Small intestine (tissue), 7 donors: ENCODE data around the gene NKX6-2. TPM values are rescaled to one million over a fixed set of nuclear protein-coding genes. Genes with fewer than 3 reads are reported as not detected.

ENCODE experiments used
- DNase-seq, 2 donors: peaks; one replicate each; pipeline versions ENCODE4 v3.0.0 to v3.0.0-alpha.2; 2013
- FAIRE-seq: peaks from 2 replicates; lab custom pipeline; 2012; peaks lifted over from hg19 to GRCh38; lab: Jason Lieb, UNC
- H3K27ac ChIP-seq, 3 donors: one replicate each; pipeline ENCODE4 v1.5.1; 2013; ENCODE audit warnings: low read length in 2 of 3, mild to moderate bottlenecking in 2 of 3, control low read depth in 1 of 3, inconsistent platforms in 1 of 3, low read depth in 1 of 3, moderate library complexity in 1 of 3
- H3K27me3 ChIP-seq, 3 donors: one replicate each; pipeline ENCODE4 v1.6.1; 2013; ENCODE audit warnings: low read length in 3 of 3, inconsistent platforms in 1 of 3; ENCODE audit not compliant: control insufficient read depth in 3 of 3, insufficient read depth in 3 of 3
- H3K36me3 ChIP-seq, 3 donors: one replicate each; pipeline ENCODE4 v1.6.1; 2013; ENCODE audit warnings: low read length in 3 of 3, inconsistent platforms in 1 of 3, low read depth in 1 of 3, mild to moderate bottlenecking in 1 of 3, moderate library complexity in 1 of 3; ENCODE audit not compliant: control insufficient read depth in 3 of 3, insufficient read depth in 2 of 3
- H3K4me1 ChIP-seq, 3 donors: one replicate each; pipeline ENCODE4 v1.6.1; 2013; ENCODE audit warnings: low read length in 2 of 3, inconsistent platforms in 1 of 3, low read depth in 1 of 3, mild to moderate bottlenecking in 1 of 3, moderate library complexity in 1 of 3; ENCODE audit not compliant: control insufficient read depth in 3 of 3, insufficient read depth in 2 of 3
- H3K4me3 ChIP-seq, 3 donors: one replicate each; pipeline ENCODE4 v1.5.1; 2013; ENCODE audit warnings: low read length in 3 of 3, control low read depth in 1 of 3, inconsistent platforms in 1 of 3, low read depth in 1 of 3, mild to moderate bottlenecking in 1 of 3, moderate library complexity in 1 of 3
- H3K9me3 ChIP-seq, 2 donors: one replicate each; pipeline ENCODE4 v1.6.1; 2013; ENCODE audit warnings: low read depth in 1 of 2, low read length in 1 of 2; ENCODE audit not compliant: control insufficient read depth in 2 of 2, insufficient read depth in 1 of 2
- WGBS, 3 donors: extraction: QIAGEN DNeasy Blood & Tissue Kit; methylation state at CpG; one replicate each; pipeline ENCODE4 v1.1.7; 2013; 5-methylcytosine and 5-hydroxymethylcytosine counted together
- polyA plus RNA-seq, 4 donors: library from polyadenylated mRNA; stranded (reverse) in 3 of 4; unstranded in 1 of 4; fragments of 200-250 nt in 3 of 4; fragments of 120-200 nt in 1 of 4; gene quantifications; one replicate each; pipeline versions ENCODE4 v1.2.1 to v1.2.3, GENCODE V29; 2013
- donor health status: healthy with polysubstance abuse.
- donor health status: control.
- donor health status: control.
- donor health status: Bipolar disorder and iron deficiency.
- donor health status: healthy.

NKX6-2 gene
- polyA plus RNA-seq, 4 donors, result 0.03 to 0.07 TPM; not detected in 2

DNA sequence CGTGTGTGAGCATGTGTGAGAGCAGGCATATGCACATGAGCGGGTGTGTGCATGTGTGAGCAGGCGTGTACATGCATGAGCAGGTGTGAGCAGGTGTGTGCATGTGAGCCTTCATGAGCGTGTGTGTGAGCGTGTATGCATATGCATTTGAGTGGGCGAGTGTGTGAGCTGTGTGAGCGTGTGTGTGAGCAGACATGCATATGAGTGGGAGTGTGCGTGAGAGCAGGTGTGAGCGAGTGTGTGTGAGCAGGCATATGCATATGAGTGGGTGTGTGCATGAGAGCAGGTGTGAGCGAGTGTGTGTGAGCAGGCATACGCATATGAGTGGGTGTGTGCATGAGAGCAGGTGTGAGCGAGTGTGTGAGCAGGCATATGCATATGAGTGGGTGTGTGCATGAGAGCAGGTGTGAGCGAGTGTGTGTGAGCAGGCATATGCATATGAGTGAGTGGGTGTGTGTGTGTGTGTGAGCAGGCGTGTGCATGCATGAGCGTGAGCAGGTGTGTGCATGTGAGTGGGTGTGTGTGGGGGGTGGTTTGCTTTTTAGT lies 30.7 kb downstream of the NKX6-2 start:
- FAIRE-seq (no peak), DNase-seq (no peak)
- H3K27me3 ChIP-seq, result no peaks in the 10 kb centered on the region
- peaks cover 3 to 63% (median 10%) of the 10 kb centered on the region in 3 donors for H3K36me3 ChIP-seq
- H3K4me3 ChIP-seq, result no peak overlapping the region
- WGBS, 3 donors, result 97 to 98% (median 97%) methylated on average over 15 of the region's 15 CpGs
- H3K27ac ChIP-seq, result no peak overlapping the region
- H3K4me1 ChIP-seq, result no peaks in the 10 kb centered on the region
- peaks cover 0 to 18% of the 10 kb centered on the region in 2 donors for H3K9me3 ChIP-seq

- 92 to 95% (median 94%) methylated on average over 18 of the region's 18 CpGs for WGBS, 3 donors
Measured at GRCh38 chr10:132754071-132754470, 31.9 kb downstream of the NKX6-2 start.

GRCh38 chr10:132753596-132753995 lies 32.4 kb downstream of the NKX6-2 start:
- H3K4me1 ChIP-seq, result no peaks in the 10 kb centered on the region
- FAIRE-seq, result no peak
- H3K27me3 ChIP-seq, result no peaks in the 10 kb centered on the region
- H3K27ac ChIP-seq, result no peak overlapping the region
- peaks cover 0 to 18% of the 10 kb centered on the region in 2 donors for H3K9me3 ChIP-seq
- WGBS, 3 donors, result 91 to 94% (median 91%) methylated on average over 15 of the region's 15 CpGs
- H3K4me3 ChIP-seq, result no peak overlapping the region
- no peak for DNase-seq
- peaks cover 3 to 66% (median 10%) of the 10 kb centered on the region in 3 donors for H3K36me3 ChIP-seq

More at GRCh38 chr10:132754071-132754470, 31.9 kb downstream of the NKX6-2 start:
- no peak for FAIRE-seq
- no peak for DNase-seq
- peaks cover 0 to 18% of the 10 kb centered on the region in 2 donors for H3K9me3 ChIP-seq
- H3K36me3 ChIP-seq, result peaks cover 3 to 66% (median 10%) of the 10 kb centered on the region in 3 donors
- no peaks in the 10 kb centered on the region for H3K4me1 ChIP-seq
- H3K4me3 ChIP-seq, result no peak overlapping the region
- no peaks in the 10 kb centered on the region for H3K27me3 ChIP-seq
- H3K27ac ChIP-seq, result no peak overlapping the region

DNA sequence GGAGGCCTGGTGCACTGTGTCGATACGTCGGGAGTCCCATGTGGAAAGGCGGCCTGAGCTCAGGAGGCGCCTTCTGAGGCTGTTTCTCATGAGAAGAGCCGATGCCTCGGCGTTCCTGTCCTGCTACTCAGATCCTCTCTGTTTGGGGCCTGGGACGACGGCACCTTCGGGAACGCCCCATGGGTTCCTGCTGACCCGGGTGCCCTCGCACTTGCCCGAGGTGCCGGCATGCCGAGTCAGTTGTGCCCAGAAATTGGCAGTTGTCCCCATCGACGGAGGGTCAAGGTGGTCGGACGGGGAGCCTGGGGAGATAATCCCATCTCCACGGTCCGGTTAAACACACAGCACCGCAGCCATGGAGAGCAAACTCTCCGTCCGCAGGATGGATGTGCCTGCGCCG lies 33.0 kb downstream of the NKX6-2 start:
- no peak for FAIRE-seq
- H3K36me3 ChIP-seq, result peaks cover 3 to 66% (median 10%) of the 10 kb centered on the region in 3 donors
- no peak overlapping the region for H3K27ac ChIP-seq
- H3K9me3 ChIP-seq, result peaks cover 0 to 18% of the 10 kb centered on the region in 2 donors
- H3K27me3 ChIP-seq, result no peaks in the 10 kb centered on the region
- DNase-seq, result no peak
- 96 to 98% (median 98%) methylated on average over 28 of the region's 28 CpGs for WGBS, 3 donors
- no peaks in the 10 kb centered on the region for H3K4me1 ChIP-seq
- no peak overlapping the region for H3K4me3 ChIP-seq

DNA sequence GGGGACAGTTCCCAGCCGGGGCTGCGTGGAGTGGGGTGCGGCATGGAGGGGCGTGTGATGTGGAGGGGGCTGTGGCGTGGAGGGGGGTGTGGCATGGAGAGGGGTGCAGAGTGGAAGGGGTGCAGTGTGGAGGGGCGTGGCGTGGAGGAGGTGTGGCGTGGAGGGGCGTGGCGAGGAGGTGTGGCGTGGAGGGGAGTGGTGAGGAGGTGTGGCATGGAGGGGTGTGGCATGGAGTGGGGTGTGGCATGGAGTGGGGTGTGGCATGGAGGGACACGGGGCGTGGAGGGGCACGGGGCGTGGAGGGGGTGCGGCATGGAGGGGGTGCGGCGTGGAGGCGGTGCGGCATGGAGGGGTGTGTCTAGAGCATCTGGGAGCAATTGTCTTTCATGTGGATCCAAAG lies 33.6 kb downstream of the NKX6-2 start:
- Histone ChIP-seq H3K4me3 (no peak overlapping the region), H3K27ac (no peak overlapping the region), H3K4me1 (no peaks in the 10 kb centered on the region), H3K36me3 (peaks cover 3 to 62% (median 10%) of the 10 kb centered on the region in 3 donors), H3K27me3 (no peaks in the 10 kb centered on the region), H3K9me3 (peaks cover 0 to 15% of the 10 kb centered on the region in 2 donors)
- WGBS, 3 donors, result 86 to 94% (median 87%) methylated on average over 14 to 20 of the region's 20 CpGs
- DNase-seq (no peak), FAIRE-seq (no peak)

- Histone ChIP-seq H3K4me1 (no peaks in the 10 kb centered on the region), H3K9me3 (peaks cover 0 to 4% of the 10 kb centered on the region in 2 donors), H3K36me3 (peaks cover 3 to 51% (median 6%) of the 10 kb centered on the region in 3 donors), H3K27me3 (no peaks in the 10 kb centered on the region), H3K27ac (no peak overlapping the region), H3K4me3 (no peak overlapping the region)
- 93 to 96% (median 95%) methylated on average over 13 to 14 of the region's 14 CpGs for WGBS, 3 donors
- DNase-seq (no peak), FAIRE-seq (no peak)
Measured at GRCh38 chr10:132750936-132751335, 35.0 kb downstream of the NKX6-2 start.

DNA sequence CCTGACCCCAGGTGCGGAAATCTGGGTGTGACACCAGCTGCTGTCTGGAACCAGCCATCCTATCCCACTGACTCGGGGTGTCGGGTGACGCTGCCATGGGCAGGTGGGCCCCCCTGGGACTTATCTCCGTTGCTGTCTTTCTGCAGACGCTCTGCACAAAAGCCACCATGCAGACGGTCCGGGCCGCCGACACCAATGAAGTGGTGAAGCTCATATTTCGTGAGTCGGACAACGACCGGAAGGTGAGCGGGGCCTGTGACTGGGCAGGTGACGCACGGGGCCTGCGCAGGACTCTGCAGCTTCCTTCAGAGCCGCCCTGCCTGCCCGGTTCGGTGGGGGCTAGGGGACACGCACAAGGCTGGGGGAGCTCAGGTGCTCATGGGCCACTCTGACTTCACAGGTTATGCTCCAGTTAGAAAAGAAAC lies 36.6 kb downstream of the NKX6-2 start:
- FAIRE-seq (no peak), DNase-seq (no peak)
- no peak overlapping the region for H3K4me3 ChIP-seq
- H3K4me1 ChIP-seq, result no peaks in the 10 kb centered on the region
- H3K27me3 ChIP-seq, result no peaks in the 10 kb centered on the region
- H3K27ac ChIP-seq, result no peak overlapping the region
- 91 to 94% (median 94%) methylated on average over 18 to 22 of the region's 22 CpGs for WGBS, 3 donors
- H3K36me3 ChIP-seq, result peaks cover 3 to 43% (median 4%) of the 10 kb centered on the region in 3 donors
- H3K9me3 ChIP-seq, result peaks cover 0 to 3% of the 10 kb centered on the region in 2 donors

GRCh38 chr10:132748545-132749370 lies 37.2 kb downstream of the NKX6-2 start:
- no peak for FAIRE-seq
- DNase-seq, result no peak
- whole genome bisulfite sequencing, 3 donors, result 90 to 93% (median 90%) methylated on average over 36 of the region's 36 CpGs

More at GRCh38 chr10:132748545-132749370, 37.2 kb downstream of the NKX6-2 start:
- Histone ChIP-seq H3K27me3 (no peaks in the 10 kb centered on the region), H3K4me1 (no peaks in the 10 kb centered on the region), H3K4me3 (no peak overlapping the region), H3K36me3 (peaks cover 3 to 42% (median 4%) of the 10 kb centered on the region in 3 donors), H3K9me3 (peaks cover 0 to 3% of the 10 kb centered on the region in 2 donors), H3K27ac (no peak overlapping the region)
